NCI-H2107 treated with DMSO at 0.1 percent for 48 hours (cell line): Measurements from ENCODE around the gene SERPINA4.

Source experiments
- DNase-seq: peaks from one replicate; lab custom pipeline; 2025; ENCODE audit not compliant: unreplicated experiment; lab: John Stamatoyannopoulos, UW

SERPINA4 gene

GRCh38 chr14:94614802-94615201 lies 53.6 kb downstream of the SERPINA4 start:
- DNase-seq: no peak

GRCh38 chr14:94615254-94615653 lies 54.0 kb downstream of the SERPINA4 start:
- no peak for DNase-seq

GRCh38 chr14:94615823-94616570 lies 54.8 kb downstream of the SERPINA4 start:
- DNase-seq: no peak

GRCh38 chr14:94617366-94617941 lies 56.2 kb downstream of the SERPINA4 start:
- no peak for DNase-seq

DNA sequence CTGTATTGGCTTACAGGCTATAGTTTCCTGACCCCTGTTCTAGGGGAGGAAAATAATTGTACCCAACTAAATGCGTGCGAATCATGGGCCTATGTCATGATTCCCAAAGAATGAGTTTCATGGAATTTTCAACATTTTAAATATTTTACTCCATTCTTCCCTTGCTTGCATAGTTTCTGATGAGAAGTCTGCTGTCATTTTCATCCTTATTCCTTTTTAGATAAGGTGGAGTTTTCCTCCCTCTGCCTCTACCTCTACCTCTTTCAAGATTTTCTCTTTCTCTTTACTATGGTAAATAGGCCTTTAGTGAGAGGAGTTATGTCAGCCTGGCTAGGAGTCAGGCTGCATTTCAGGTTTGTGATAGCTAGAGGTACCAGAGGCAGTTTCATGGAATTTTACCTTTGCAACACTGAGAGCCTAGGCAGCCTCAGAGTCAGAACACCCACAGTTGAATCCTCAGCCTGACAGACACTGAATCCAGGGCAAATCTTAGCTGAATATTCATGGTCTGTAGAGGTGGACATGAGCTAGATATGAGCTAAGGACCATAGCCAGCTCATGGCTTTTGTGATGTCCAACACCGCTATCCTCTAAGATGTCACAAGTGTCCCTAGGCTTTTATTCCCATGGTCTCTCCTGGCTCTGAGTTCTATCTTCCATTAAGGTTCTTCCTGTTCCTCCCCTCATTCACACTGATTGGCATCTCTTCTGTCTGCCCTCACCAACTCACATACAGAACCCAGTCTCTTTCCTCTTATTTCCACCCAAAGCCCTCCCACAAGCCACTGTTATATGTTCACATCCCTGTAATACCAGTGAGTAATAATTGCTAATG lies 57.0 kb downstream of the SERPINA4 start:
- DNase-seq: no peak

DNA sequence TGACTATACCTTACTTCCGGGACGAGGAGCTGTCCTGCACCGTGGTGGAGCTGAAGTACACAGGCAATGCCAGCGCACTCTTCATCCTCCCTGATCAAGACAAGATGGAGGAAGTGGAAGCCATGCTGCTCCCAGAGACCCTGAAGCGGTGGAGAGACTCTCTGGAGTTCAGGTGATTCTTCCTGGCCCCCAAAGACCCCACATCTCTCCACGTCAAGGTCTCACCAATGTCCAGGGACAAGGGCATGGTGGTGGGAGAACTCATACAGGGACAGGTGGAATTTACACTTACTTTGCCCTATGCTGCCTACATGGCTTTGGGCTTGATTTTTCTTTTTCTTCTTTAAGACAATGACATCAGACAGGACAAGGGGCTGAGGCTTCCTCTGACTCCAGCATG lies 58.1 kb downstream of the SERPINA4 start:
- no peak for DNase-seq
